Occipital lobe (tissue), 2 donors: Measurements from ENCODE around the gene HMGN2. TPM values are rescaled to one million over a fixed set of nuclear protein-coding genes. Genes with fewer than 3 reads are reported as not detected.
"Not testable (repeated sequence)": the region's sequence is repeated elsewhere in the genome, so short reads cannot be mapped to it uniquely, and the experiment has no call there.

ENCODE experiments used
- DNase-seq: peaks from one replicate; lab custom pipeline; 2025; lab: John Stamatoyannopoulos, UW
- total RNA-seq: library from RNA; depleted of rRNA; stranded (reverse); fragments of >200 nt; gene quantifications from one replicate; pipeline ENCODE4 v1.2.3, GENCODE V29; 2014

The HMGN2 gene
- total RNA-seq, 1 donor from 2014 or later = 228 TPM

DNA sequence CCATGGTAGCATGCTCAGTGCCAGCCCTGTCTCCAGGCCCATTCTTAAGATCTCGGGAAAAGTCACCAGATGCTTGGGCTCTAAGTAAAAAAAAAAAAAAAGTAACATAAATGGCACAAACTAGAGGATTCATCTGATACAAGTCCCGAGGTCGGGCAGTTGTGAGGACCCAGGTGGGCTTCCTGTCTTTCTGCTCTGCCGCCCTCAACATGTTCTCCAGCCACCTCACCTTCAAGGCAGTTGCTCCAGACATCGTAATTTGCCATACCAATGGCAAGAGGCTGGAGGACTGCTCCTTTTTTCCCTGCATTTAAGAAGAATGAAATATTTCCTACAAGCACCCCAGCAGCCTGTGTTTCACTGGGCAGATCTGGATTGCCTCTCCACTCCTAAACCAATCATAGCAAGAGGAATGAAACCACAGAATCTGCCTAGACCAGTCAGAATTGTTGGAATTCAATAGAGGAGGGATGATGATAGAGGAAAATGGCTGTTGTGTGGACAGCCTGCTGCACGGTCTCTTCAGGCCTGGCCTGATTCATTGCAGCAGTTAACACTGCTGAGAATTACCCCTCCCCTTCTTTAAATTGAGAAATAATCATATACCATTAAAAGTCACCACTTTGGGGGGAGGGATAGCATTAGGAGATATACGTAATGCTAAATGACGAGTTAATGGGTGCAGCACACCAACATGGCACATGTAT, 5.4 kb downstream of the HMGN2 start:
- DNase-seq = no peak

DNA sequence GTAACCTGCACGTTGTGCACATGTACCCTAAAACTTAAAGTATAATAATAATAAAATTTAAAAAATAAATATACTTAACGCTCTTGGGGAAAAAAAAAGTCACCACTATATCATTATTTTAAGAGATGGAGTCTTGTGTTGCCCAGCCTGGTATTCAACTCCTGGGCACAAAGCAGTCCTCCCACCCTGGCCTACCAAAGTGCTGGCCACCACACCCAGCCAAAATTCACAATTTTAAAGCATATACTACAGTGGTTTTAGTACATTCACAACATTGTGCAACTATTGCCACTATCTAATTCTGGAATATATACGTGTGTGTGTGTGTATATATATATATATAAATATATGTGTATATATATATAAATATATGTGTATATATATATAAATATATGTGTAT, 5.9 kb downstream of the HMGN2 start:
- DNase-seq = no peak

DNA sequence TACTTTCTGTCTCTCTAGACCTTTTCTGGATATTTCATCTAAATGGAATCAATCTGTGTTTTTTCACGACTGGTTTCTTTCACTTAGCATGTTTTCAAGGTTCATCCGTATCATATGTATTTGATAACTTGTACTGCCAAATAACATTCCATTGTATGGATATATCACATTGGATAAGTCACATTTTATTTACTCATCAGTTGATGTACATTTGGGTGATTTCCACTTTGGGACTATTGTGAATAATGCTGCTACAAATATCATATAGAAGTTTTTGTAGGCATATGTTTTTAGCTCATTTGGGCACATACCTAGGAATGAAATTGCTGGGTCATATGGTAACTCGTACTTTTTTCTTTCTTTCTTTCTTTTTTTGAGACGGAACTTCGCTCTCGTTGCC, 6.7 kb downstream of the HMGN2 start:
- no peak for DNase-seq

DNA sequence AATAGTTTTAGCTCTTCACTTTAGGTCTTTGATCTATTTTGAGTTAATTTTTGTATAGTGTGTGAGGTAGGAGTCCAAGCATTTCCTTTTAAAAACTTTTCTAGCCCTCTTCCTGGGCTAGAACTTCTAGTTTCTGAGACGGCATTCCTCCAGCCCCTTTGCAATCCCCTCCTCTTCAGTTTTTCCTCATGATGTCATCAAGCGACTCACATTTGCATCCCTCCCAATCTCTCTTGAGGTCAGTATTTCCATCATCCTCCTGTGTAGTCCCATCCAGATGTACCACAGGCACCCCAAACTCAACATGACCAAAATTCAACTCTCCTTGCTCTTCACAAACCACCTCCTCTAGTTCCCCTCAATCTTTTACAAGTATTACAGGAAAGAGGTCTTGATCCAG, 10.7 kb downstream of the HMGN2 start:
- no peak for DNase-seq

DNA sequence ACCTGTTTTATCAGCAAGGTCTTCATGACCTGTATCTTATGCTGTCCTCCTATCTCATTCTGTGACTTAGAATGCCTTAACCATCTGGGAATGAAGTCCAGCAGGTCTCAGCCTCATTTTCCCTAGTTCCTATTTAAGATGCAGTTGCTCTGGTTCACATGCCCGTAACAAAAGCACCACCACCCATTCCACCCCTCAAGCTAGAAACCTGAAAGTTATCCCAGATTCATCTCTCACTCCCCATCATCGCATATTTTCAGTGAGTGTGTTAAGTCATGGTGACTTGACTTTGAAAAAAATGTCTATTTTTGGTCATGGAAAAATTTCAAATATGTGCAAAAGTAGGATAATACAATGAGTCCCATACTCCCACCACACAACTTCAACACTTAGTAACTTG, 11.7 kb downstream of the HMGN2 start:
- no peak for DNase-seq

DNA sequence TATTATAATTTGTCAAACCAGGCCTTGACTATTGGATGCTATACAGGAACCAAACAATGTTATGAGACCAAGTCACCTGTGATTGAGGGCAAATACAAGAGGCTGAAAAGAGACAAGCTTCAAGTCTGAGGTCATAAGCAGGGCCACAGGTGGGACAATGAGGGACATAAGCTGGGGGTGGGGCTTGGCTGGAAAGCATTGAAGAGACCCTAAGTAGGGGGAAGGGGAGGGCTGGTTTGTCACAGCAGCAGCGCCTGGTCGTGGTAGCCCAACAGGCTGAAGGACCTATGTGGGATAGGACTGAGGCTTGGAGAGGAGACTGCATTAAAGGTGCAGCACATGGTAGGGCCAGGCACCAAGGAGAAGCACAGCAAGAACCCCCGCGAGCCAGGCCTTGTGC, 17.9 kb downstream of the HMGN2 start:
- DNase-seq = no peak

DNA sequence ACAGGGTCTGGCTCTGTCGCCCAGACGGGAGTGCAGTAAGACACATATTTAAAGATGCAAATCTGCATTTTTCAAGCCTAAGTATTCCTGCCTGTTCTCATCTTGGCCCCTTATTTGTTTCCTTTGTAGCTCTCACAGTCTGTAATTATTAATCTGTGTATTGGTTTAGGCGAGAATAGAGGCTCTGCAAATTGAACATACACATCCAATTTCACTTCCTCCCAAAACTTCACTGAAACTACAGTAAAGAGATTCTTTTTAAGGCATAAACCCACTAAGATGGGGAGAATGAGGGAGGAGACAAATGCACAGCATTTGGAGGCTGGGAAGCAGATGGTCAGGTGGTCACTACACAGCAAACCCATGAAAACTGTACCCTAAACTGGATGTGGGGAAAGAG, 21.0 kb downstream of the HMGN2 start:
- DNase-seq = no peak

DNA sequence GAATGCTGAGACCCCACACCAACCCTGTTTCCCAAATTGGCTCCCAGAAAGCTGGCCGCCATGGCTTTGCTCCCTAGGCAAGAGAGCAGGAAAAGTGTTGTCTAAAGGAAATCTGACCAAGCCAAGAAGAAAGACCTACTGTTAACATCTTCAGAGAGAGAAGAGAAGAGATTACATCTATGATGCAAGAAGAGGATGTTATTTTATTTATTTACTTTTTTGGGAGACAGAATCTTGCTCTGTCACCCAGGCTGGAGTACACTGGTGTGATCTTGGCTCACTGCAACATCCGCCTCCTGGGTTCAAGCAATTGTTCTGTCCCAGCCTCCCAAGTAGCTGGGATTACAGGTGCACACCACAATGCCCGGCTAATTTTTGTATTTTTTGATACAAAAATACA, 21.7 kb downstream of the HMGN2 start:
- no peak for DNase-seq

DNA sequence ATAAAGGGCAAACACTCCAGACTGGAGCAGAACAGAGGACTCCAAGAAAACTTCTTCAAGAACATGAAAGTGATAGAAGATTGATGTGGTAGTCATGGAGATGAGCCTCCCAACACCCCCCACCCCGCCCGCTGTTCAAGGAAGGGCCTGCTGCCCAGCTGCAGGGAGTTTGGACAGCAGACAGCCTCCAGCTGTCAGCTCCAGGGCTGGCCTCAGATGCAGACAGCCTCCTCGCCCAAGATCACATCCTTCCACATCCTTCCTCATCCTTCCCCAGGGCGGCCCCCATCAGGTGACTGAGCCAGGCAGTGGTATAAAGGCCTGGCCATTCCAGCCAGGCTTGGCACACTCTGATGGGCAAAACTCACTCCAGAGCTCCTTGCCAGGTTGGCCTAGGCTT, 24.6 kb downstream of the HMGN2 start:
- DNase-seq = no peak

DNA sequence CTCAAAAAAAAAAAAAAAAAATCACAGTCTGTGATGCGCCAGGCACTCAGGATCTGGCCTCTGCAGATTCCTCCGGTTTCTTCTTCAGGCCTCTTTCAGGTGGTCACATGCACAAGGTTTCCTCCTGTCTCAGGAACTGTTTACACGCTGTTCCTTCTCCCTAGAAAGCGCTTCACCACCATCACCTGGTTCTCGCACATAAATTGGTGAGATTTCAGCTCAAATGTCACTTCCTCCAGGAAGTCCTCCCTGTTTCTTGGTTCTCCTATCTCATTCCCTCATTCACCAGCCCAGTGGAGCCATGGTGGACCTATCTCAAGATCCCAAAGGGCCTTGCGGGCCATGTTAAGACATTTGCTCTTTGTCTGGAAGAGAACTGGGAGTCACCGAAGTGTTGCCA, 26.7 kb downstream of the HMGN2 start:
- no peak for DNase-seq

DNA sequence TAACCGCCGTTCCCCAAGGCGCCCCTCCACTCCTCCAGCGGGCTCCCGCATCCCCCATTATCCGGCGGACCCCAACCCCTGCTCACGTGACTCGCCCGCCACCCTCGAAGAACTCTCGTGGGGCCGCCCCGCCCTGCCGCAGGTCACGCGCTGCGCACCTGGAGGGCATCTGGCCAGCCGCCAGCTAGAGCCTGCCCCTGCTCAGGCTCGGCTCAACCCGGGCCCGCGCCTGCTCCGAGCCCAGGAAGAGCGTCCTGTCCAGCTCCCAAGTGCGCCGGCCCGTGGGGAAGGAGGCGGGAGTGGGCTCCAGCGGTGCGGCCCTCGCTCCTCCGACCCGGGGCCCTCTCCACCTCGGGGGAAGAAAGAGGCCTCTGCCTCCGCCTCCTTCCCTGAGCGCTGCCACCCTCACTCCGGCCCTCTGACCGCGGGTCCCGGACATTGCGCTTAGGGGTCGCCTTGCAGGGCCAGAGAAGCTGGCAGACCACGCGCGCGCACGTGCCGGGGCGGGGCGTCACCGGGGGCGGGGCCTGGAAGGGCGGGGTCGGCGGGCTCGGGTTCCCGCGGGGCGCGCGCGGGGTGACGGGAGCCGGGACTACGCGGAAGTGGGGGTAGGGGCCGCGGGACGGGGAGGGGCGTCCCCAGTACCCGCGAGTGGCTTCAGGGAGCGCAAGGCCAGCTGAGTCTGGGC, 28.4 kb downstream of the HMGN2 start:
- DNase-seq = peak; percentile 75

DNA sequence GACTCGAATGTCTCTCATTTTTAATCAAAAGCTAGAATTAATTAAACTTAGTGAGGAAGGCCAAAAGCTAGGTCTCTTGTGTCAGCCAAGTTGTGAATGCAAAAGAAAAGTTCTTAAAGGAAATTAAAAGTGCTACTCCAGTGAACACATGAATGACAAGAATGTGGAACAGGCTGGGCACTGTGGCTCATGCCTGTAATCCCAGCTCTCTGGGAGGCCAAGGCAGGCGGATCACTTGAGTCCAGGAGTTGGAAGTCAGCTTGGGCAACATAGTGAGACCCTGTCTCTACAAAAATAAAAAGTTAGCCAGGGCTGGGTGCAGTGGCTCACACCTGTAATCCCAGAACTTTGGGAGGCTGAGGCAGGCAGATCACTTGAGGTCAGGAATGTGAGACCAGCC, 38.5 kb downstream of the HMGN2 start:
- DNase-seq = not testable (repeated sequence)

DNA sequence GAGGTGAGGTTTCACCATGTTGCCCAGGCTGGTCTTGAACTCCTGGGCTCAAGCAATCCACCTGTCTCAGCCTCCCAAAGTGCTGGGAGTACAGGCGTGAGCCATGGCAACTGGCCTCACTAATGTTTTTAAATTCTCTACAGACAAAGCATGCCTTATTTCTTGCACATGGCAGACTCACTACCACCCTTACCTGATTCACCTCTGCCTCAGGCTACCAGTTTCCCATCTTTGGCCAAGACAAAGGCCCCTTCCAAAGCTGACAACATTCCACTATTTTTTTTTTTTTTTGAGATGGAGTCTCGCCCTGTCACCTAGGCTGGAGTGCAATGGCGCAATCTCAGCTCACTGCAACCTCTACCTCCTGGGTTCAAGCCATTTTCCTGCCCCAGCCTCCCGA, 43.6 kb downstream of the HMGN2 start:
- DNase-seq = not testable (repeated sequence)

DNA sequence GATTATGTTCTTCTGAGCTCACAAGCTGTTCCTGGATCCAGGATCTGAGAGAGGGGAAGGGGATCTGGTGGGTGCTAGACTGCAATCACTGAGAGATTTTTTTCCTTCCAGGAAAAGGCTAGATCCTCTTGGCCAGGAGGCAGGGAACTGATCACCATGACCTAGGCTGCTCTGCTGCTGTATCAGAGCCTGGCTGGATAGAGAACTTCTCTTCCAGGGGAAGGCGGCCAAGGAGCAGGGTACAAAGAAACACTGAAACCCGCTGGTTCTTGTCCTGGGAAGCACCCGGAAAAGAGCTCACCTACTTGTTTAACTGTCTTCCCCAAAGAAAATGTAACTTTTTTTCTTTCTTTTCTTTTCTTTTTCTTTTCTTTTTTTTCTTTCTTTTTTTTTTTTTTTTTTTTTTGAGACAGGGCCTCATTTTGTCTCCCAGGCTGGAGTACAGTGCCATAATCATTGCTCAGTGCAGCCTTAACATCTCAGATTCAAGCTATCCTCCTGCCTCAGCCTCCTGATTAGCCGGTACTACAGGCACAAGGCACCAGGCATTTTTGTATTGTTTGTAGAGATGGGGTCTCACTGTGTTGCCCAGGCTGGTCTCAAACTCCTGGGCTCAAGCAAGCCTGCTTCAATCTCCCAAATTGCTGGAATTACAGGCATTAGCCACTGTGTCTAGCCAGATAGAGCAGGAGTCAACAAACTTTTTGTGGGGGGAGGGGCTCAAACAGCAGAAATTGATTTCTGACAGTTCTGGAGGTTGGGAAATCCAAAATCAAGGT, 44.9 kb downstream of the HMGN2 start:
- DNase-seq = no peak

DNA sequence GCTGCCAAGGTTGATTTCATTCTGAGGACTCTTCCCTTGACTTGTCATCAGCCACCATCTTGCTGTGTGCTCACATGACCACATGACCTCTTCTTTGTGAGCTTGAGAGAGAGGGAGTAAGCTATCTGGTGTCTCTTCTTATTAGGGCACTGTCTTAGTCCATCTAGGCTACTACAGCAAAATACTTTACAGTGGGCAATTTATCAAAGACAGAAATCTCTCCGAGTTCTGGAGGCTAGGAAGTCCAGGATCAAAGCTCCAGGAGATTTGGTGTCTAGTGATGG, 45.5 kb downstream of the HMGN2 start:
- no peak for DNase-seq

DNA sequence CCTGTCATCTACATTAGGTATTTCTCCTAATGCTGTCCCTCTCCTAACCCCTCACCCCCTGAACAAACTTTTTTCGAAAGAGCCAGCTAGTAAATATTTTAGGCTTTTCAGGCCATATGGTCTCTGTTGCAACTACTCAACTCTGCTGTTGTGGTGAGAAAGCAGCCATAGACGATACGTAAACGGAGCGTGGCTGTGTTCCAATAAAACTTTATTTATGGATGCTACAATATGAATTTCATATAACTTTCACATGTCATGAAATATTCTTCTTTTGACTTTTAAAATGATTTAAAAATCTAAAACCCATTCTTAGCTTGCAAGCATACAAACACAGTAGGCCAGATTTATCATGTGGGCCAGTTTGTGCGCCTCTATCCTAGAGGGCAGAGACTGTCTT, 46.1 kb downstream of the HMGN2 start:
- DNase-seq = no peak

DNA sequence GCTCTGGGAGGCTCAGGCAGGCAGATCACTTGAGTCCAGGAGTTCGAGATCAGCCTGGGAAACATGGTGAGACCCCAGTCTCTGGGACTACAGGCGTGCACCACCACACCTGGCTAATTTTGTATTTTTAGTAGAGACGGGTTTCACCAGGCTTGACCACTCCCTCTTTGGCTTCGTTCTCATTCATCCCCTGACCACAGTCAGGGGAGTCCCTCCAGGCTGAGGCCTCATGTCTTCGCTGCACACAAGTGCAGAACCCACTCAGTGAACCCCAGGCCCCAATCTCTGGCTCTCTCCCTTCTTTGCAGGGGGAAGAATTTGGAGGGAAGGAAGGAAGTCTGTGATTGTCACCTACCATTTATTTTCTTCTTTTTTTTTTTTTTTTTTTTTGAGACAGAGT, 48.1 kb downstream of the HMGN2 start:
- no peak for DNase-seq

DNA sequence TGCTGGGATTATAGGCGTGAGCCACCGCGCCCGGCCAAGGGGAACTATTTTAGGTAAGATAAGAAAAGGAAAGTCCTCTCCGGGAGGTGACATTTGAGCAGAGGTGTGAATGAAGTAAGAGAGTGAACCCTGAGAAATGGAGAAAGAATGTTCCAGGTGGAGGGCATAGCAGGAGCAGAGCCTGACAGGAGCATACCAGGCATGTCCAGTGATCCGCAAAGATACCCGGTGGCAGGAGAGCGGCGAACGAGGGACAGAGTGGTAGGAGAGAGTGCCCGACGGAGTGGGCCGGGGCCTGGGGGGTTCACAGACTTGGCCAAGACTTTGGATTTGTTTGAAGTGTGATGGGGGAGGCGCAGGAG, 49.4 kb downstream of the HMGN2 start:
- no peak for DNase-seq

DNA sequence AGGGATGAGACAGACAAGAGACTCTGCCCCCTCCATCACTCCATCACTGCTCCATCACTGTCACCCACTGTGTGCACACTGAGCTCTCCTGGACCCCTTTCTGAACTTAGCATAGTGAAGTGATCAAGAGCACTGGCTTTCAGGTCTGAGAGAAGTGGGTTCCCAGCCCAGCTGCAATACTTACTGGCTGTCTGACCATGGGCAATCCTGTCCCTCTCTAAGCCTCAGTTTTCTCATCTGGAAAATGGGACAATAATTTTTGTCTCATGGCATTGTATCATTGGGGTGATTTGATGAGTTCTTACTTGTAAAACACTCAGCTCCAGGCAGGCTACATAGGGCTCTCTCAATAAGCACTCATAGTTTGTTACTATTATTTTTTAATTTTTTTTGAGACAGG, 49.8 kb downstream of the HMGN2 start:
- no peak for DNase-seq

DNA sequence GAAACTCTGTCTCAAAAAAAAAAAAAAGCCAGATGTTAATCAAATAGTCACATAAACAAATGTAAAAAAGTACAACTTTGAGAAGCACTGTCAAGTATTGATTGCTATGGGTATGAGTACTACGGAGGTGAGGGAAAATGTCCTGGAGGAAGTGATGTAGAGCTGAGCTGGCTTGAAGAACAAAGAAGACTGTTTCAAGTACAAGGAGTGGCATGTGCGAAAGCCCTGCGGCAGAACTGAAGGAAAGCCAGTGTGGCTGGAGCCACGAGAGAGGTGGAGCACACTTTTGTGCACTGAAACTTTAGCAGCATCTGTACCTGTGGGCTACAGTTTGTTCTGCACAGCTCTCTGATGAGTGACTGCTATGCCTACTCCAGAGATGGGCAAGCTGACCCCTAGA, 51.9 kb downstream of the HMGN2 start:
- DNase-seq = no peak
